ENCODE measurements around the gene SUMO3. TPM values are rescaled to one million over a fixed set of nuclear protein-coding genes. Genes with fewer than 3 reads are reported as not detected.

The SUMO3 gene
- total and polyA plus RNA-seq, 2 of the 8 experiments (the other 6 are each of a cell fraction or from before 2014, with no cell fraction given) = 96.8 to 101 TPM

GRCh38 chr21:44833663-44834062 lies 15.8 kb upstream of the SUMO3 start:
- no peak overlapping the region for H4K8ac ChIP-seq (ENCODE audit: extremely low read depth, insufficient read depth, low read length)
- H4K91ac ChIP-seq (replicated peaks; ENCODE audit: insufficient read length, low read length) = no peak overlapping the region
- no peak overlapping the region for H3K27ac ChIP-seq (ENCODE audit: low read depth, low read length)
- DNase-seq (ENCODE audit: low read depth in 1 of 2, low spot score in 2 of 2) = no peak
- no peak for TF ChIP-seq CTCF (IDR thresholded peaks at IDR 0.05; ENCODE audit: control extremely low read depth in 1 of 3, insufficient read depth in 1 of 3, low read depth in 1 of 3, low read length in 3 of 3)
- TF ChIP-seq CBX8 (IDR thresholded peaks at IDR 0.05; ENCODE audit: borderline replicate concordance, low read depth, low read length) = no peak
- TF ChIP-seq TEAD4 (IDR thresholded peaks at IDR 0.05; ENCODE audit: low read depth, low read length) = no peak
- TF ChIP-seq SAP30 (IDR thresholded peaks at IDR 0.05; ENCODE audit: insufficient read depth, insufficient replicate concordance, low read length) = no peak
- TF ChIP-seq CEBPB (IDR thresholded peaks at IDR 0.05; ENCODE audit: low read depth, low read length) = no peak
- no peak for TF ChIP-seq SUZ12 (IDR thresholded peaks at IDR 0.05; ENCODE audit: low read length)
- TF ChIP-seq KDM1A (IDR thresholded peaks at IDR 0.05; ENCODE audit: borderline replicate concordance, low read length) = no peak
- TF ChIP-seq GTF2F1 (IDR thresholded peaks at IDR 0.05; ENCODE audit: borderline replicate concordance, low read depth, low read length) = no peak
- TF ChIP-seq SIN3A (conservative IDR thresholded peaks at IDR 0.05 in 1 of 2, IDR thresholded peaks at IDR 0.05 in 1 of 2; ENCODE audit: low read depth in 1 of 2, low read length in 2 of 2) = no peak
- no peak for TF ChIP-seq POLR2AphosphoS5 (IDR thresholded peaks at IDR 0.05; ENCODE audit: low read depth, low read length)
- no peak for TF ChIP-seq SP2 (IDR thresholded peaks at IDR 0.05; ENCODE audit: low read length)
- TF ChIP-seq CBX5 (IDR thresholded peaks at IDR 0.05; ENCODE audit: low read depth, low read length) = no peak
- FAIRE-seq = no peak
- no peak overlapping the region for H3K14ac ChIP-seq (ENCODE audit: insufficient read length)
- no peak overlapping the region for H3K56ac ChIP-seq (replicated peaks; ENCODE audit: insufficient read length, low read depth, low read length)
- WGBS, 2 experiments (ENCODE audit: extremely low coverage in 1 of 2, insufficient coverage in 1 of 2, insufficient read length in 1 of 2, insufficient replicate concordance in 2 of 2, low coverage in 1 of 2, low lambda C conversion rate in 2 of 2, missing lambda C conversion rate in 1 of 2) = 83% methylated on average over 5 of the region's 5 CpGs; no CpG with 5 or more reads in 1 of the 2 experiments
- H4K20me1 ChIP-seq (replicated peaks in 1 of 2; ENCODE audit: control insufficient read depth in 1 of 2, insufficient read depth in 2 of 2, low read length in 2 of 2) = no peaks in the 10 kb centered on the region
- H3K23ac ChIP-seq (ENCODE audit: insufficient read length) = no peak overlapping the region
- no peak overlapping the region for H2AFZ ChIP-seq (ENCODE audit: low read length)
- no peaks in the 10 kb centered on the region for H3K27me3 ChIP-seq (replicated peaks in 1 of 4; ENCODE audit: control insufficient read depth in 3 of 4, extremely low read depth in 1 of 4, insufficient read depth in 3 of 4, low read length in 3 of 4)
- H3K9me3 ChIP-seq (ENCODE audit: insufficient read depth in 2 of 2, low read depth in 1 of 2, low read length in 1 of 2) = peaks cover 8 to 11% of the 10 kb centered on the region in 2 experiments; a peak in 2 of 4 replicates
- H4K5ac ChIP-seq (ENCODE audit: insufficient read length, low read depth, low read length) = no peak overlapping the region
- no peaks in the 10 kb centered on the region for H3K36me3 ChIP-seq (ENCODE audit: control insufficient read depth in 2 of 4, insufficient read depth in 4 of 4, low read length in 3 of 4)
- no peak overlapping the region for H3K4me2 ChIP-seq (ENCODE audit: insufficient read depth in 1 of 2, low read depth in 2 of 2, low read length in 2 of 2)
- no peak overlapping the region for H2BK15ac ChIP-seq (ENCODE audit: low read length)
- no peak overlapping the region for H2AK5ac ChIP-seq (ENCODE audit: low read depth, low read length)
- no peaks in the 10 kb centered on the region for H3K79me2 ChIP-seq (ENCODE audit: control insufficient read depth in 1 of 2, insufficient read depth in 2 of 2, low read length in 2 of 2)
- H3K4ac ChIP-seq (replicated peaks; ENCODE audit: insufficient read length, low read depth, low read length) = no peak overlapping the region
- no peak overlapping the region for H3K9ac ChIP-seq (replicated peaks in 1 of 4; ENCODE audit: extremely low read depth in 1 of 4, low read depth in 3 of 4, low read length in 3 of 4)
- no peak overlapping the region for H2BK120ac ChIP-seq (replicated peaks; ENCODE audit: low read depth, low read length)
- H3K18ac ChIP-seq (ENCODE audit: extremely low read depth, low read length) = no peak overlapping the region
- ChIA-PET CTCF (ENCODE audit: partially characterized antibody) (interaction anchor here (1.4 to 1.6 kb wide), 2 partner anchors 60 to 344 kb away, joined by 4 read pairs; no protein-coding TSS in a partner anchor), POLR2A (ENCODE audit: partially characterized antibody) (no interaction called here)
- no peaks in the 10 kb centered on the region for H3K23me2 ChIP-seq (ENCODE audit: low read depth, low read length)
- no peaks in the 10 kb centered on the region; a peak in 2 of 7 replicates for H3K4me1 ChIP-seq (replicated peaks in 1 of 4; ENCODE audit: control insufficient read depth in 3 of 4, insufficient read depth in 4 of 4, low read length in 3 of 4)
- H3K79me1 ChIP-seq (ENCODE audit: low read depth, low read length) = no peaks in the 10 kb centered on the region
- H3K4me3 ChIP-seq (ENCODE audit: extremely low read depth in 1 of 4, insufficient read depth in 2 of 4, low read depth in 3 of 4, low read length in 4 of 4) = no peak overlapping the region
- no peak overlapping the region for H2BK20ac ChIP-seq (ENCODE audit: low read length)
- no peak overlapping the region for H2BK12ac ChIP-seq (ENCODE audit: low read depth, low read length)
- H2BK5ac ChIP-seq (ENCODE audit: low read depth, low read length) = no peak overlapping the region
